Body of pancreas (tissue), 4 donors: Measurements from ENCODE around the gene POLR3E.

Source experiments
- POLR2A ChIP-seq, 3 donors: fragments of 450-650 bp; IDR thresholded peaks; one replicate each; pipeline ENCODE4 v1.6.1; 2016; ENCODE audit warnings: antibody characterized with exemption in 3 of 3, mild to moderate bottlenecking in 2 of 3
- TF ChIP-seq, protein P1 (sequence below), 7 experiments: fragments of 450-650 bp in 4 of 7; fragments of 200-600 bp in 3 of 7; sonication (generic) in 3 of 7; IDR thresholded peaks; one replicate each; pipeline ENCODE4 v1.5.1; 2016 to 2019; ENCODE audit warnings: antibody characterized with exemption in 7 of 7

DNA sequence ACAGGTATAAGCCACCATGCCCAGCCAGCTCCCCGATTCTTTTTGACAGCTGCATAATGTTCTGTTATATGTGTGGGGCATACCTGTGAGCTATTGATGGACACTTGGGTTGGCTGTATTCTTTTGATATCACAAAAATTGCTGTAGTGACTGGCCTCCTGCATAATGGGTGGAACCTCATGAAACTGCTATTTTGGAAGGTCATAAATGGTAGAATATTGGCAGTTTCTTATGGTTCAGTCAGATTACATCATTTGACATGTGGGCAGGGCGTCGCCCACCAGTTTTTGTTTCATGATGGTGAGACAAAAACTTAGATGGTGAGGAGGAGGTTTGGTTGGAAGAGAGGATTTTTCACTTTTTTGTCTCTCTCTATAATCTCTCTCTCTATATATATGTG lies 26.7 kb upstream of the POLR3E start:
- TF ChIP-seq, protein P1, sequence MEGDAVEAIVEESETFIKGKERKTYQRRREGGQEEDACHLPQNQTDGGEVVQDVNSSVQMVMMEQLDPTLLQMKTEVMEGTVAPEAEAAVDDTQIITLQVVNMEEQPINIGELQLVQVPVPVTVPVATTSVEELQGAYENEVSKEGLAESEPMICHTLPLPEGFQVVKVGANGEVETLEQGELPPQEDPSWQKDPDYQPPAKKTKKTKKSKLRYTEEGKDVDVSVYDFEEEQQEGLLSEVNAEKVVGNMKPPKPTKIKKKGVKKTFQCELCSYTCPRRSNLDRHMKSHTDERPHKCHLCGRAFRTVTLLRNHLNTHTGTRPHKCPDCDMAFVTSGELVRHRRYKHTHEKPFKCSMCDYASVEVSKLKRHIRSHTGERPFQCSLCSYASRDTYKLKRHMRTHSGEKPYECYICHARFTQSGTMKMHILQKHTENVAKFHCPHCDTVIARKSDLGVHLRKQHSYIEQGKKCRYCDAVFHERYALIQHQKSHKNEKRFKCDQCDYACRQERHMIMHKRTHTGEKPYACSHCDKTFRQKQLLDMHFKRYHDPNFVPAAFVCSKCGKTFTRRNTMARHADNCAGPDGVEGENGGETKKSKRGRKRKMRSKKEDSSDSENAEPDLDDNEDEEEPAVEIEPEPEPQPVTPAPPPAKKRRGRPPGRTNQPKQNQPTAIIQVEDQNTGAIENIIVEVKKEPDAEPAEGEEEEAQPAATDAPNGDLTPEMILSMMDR (IDR thresholded peaks at IDR 0.05), result no peak
- TF ChIP-seq POLR2A (IDR thresholded peaks at IDR 0.05), result no peak
